Astrocyte of the cerebellum (primary cell): Measurements from ENCODE around the gene KCNAB2.

ENCODE experiments used
- DNase-seq: peaks from one replicate; pipeline ENCODE4 v3.0.0-alpha.2; 2011; ENCODE audit warnings: low read depth
- H3K4me3 ChIP-seq: 2 replicates; pipeline ENCODE4 v1.5.1; 2011; ENCODE audit warnings: mild to moderate bottlenecking, low read depth, low read length, moderate library complexity
- CTCF ChIP-seq: IDR thresholded peaks from 2 replicates; pipeline ENCODE4 v1.5.1; 2012; ENCODE audit warnings: low read length, low read depth, moderate library complexity, mild to moderate bottlenecking; ENCODE audit errors: missing control alignments
- in situ Hi-C: cut with HindIII; loops from 2 replicates; pipeline ENCODE4 v1.10.0; 2017; ENCODE audit warnings: low sequenced_read_pairs

KCNAB2 gene

GRCh38 chr1:6145864-6146410 is 100.2 kb downstream of the KCNAB2 start:
- in situ Hi-C loops: no loop called here
- no peak overlapping the region for H3K4me3 ChIP-seq
- TF ChIP-seq CTCF: no peak
- DNase-seq: no peak

GRCh38 chr1:6148497-6149241 is 103.0 kb downstream of the KCNAB2 start:
- DNase-seq: no peak
- in situ Hi-C loops: no loop called here
- TF ChIP-seq CTCF: no peak
- no peak overlapping the region for H3K4me3 ChIP-seq

DNA sequence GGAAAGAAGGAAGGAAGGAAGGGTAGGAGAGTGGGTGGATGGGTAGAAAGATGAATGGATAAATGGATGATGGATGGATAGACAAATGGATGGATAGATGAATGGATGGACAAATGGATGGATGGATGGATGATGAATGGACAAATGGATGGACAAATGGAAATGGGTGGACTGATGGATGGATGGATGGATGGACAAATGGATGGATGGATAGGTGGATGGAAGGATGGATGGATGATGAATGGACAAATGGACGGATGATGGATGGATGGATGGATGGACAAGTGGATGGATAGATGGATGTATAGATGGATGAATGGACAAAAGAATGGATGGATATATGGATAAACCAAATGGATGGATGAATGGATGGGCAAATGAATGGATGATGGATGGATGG is 103.9 kb downstream of the KCNAB2 start:
- H3K4me3 ChIP-seq: no peak overlapping the region
- DNase-seq: no peak
- no peak for TF ChIP-seq CTCF
- in situ Hi-C loops: no loop called here

- DNase-seq: no peak
- no peak overlapping the region for H3K4me3 ChIP-seq
- TF ChIP-seq CTCF: no peak
- in situ Hi-C loops: no loop called here
Measured at GRCh38 chr1:6150006-6150938, 104.6 kb downstream of the KCNAB2 start.
